Esophagus squamous epithelium (tissue), 4 donors: ENCODE data around the gene MOSMO.

Experiments used
- POLR2A ChIP-seq, 4 donors: fragments of 450-650 bp; IDR thresholded peaks; one replicate each; pipeline ENCODE4 v1.6.1; 2017; ENCODE audit warnings: antibody characterized with exemption in 4 of 4, mild to moderate bottlenecking in 4 of 4, moderate library complexity in 3 of 4
- TF ChIP-seq, protein P1 (sequence below), 6 experiments: fragments of 450-650 bp in 4 of 6; fragments of 200-600 bp in 2 of 6; sonication (generic) in 2 of 6; IDR thresholded peaks; one replicate each; pipeline ENCODE4 v1.5.1; 2016 to 2019; ENCODE audit warnings: antibody characterized with exemption in 6 of 6, mild to moderate bottlenecking in 4 of 6, moderate library complexity in 4 of 6

GRCh38 chr16:22013486-22013885, 5.6 kb downstream of the MOSMO start:
- TF ChIP-seq, protein P1, sequence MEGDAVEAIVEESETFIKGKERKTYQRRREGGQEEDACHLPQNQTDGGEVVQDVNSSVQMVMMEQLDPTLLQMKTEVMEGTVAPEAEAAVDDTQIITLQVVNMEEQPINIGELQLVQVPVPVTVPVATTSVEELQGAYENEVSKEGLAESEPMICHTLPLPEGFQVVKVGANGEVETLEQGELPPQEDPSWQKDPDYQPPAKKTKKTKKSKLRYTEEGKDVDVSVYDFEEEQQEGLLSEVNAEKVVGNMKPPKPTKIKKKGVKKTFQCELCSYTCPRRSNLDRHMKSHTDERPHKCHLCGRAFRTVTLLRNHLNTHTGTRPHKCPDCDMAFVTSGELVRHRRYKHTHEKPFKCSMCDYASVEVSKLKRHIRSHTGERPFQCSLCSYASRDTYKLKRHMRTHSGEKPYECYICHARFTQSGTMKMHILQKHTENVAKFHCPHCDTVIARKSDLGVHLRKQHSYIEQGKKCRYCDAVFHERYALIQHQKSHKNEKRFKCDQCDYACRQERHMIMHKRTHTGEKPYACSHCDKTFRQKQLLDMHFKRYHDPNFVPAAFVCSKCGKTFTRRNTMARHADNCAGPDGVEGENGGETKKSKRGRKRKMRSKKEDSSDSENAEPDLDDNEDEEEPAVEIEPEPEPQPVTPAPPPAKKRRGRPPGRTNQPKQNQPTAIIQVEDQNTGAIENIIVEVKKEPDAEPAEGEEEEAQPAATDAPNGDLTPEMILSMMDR (IDR thresholded peaks at IDR 0.05) = no peak
- no peak for TF ChIP-seq POLR2A (IDR thresholded peaks at IDR 0.05)
